ENCODE results near the gene MYLK4.
A peak's percentile ranks its signal among the peaks of the same experiment; 100 is the strongest.

MYLK4 gene

DNA sequence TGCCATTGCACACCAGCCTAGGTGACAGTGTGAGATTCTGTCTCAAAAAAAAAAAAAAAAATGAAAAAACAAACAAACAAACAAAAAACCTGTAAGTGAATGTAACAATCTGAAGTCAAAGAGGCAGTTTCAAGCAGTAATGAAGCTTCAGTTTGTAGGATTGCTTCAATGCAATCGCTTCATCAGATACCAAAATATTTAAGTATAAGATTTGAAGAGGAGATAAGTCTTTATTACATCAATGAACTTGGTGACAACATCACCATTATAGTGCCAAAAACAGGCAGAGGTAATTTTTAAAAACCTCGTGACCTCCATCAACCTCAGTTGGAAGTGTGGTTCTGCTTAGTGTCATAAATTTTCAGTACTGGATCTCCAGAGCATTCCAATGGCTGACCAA is 74.7 kb downstream of the MYLK4 start:
- Histone ChIP-seq H4K20me1 (ENCODE audit: insufficient read depth, low read length, poor library complexity, severe bottlenecking) (no peaks in the 10 kb centered on the region), H3K9me2 (replicated peaks; ENCODE audit: low read depth, low read length) (no peaks in the 10 kb centered on the region), H3K4me3 (ENCODE audit: low read length, poor library complexity, severe bottlenecking) (no peak overlapping the region), H2AFZ (ENCODE audit: low read length) (no peak overlapping the region), H3K79me2 (ENCODE audit: insufficient read depth, low read length) (no peaks in the 10 kb centered on the region), H3K4me2 (ENCODE audit: low read depth, low read length, poor library complexity, severe bottlenecking) (no peak overlapping the region), H3K4me1 (ENCODE audit: insufficient read depth, low read length, poor library complexity, severe bottlenecking) (no peaks in the 10 kb centered on the region), H3K36me3 (ENCODE audit: insufficient read depth, low read length) (no peaks in the 10 kb centered on the region), H3K9ac (ENCODE audit: low read depth, low read length, poor library complexity, severe bottlenecking) (no peak overlapping the region), H3K27me3 (ENCODE audit: insufficient read depth, low read length, poor library complexity, severe bottlenecking) (no peaks in the 10 kb centered on the region), H3K9me3 (ENCODE audit: insufficient read depth, low read depth, low read length) (no peaks in the 10 kb centered on the region), H3F3A (ENCODE audit: low read depth) (no peaks in the 10 kb centered on the region)
- no peak for TF ChIP-seq EZH2phosphoT487 (IDR thresholded peaks at IDR 0.05; ENCODE audit: borderline replicate concordance)
- TF ChIP-seq, protein P1, sequence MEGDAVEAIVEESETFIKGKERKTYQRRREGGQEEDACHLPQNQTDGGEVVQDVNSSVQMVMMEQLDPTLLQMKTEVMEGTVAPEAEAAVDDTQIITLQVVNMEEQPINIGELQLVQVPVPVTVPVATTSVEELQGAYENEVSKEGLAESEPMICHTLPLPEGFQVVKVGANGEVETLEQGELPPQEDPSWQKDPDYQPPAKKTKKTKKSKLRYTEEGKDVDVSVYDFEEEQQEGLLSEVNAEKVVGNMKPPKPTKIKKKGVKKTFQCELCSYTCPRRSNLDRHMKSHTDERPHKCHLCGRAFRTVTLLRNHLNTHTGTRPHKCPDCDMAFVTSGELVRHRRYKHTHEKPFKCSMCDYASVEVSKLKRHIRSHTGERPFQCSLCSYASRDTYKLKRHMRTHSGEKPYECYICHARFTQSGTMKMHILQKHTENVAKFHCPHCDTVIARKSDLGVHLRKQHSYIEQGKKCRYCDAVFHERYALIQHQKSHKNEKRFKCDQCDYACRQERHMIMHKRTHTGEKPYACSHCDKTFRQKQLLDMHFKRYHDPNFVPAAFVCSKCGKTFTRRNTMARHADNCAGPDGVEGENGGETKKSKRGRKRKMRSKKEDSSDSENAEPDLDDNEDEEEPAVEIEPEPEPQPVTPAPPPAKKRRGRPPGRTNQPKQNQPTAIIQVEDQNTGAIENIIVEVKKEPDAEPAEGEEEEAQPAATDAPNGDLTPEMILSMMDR (conservative IDR thresholded peaks at IDR 0.05; ENCODE audit: low read length): no peak

DNA sequence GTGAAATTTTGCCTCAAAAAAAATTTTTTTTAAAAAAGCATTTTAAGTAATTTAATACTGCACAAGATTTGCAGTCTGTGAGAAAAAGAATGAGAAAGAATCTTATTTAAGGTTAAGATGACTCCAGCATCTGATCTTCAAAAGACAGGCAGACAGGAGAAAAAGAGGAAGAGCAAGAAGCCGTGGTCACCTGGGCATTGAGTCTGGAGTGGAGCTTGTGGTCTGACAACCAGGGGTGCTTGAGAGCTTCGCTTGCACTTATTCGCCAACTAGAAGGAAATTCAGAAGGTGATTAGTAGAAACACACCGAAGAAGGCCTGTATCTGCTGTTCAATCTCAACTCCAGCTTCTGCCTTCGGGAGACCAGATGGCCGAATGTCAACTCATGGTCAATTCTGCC is 75.9 kb downstream of the MYLK4 start:
- TF ChIP-seq, protein P1 (conservative IDR thresholded peaks at IDR 0.05; ENCODE audit: low read length): no peak
- no peak for TF ChIP-seq EZH2phosphoT487 (IDR thresholded peaks at IDR 0.05; ENCODE audit: borderline replicate concordance)
- no peaks in the 10 kb centered on the region for H3K27me3 ChIP-seq (ENCODE audit: insufficient read depth, low read length, poor library complexity, severe bottlenecking)
- H3K36me3 ChIP-seq (ENCODE audit: insufficient read depth, low read length): no peaks in the 10 kb centered on the region
- no peak overlapping the region for H3K9ac ChIP-seq (ENCODE audit: low read depth, low read length, poor library complexity, severe bottlenecking)
- H2AFZ ChIP-seq (ENCODE audit: low read length): no peak overlapping the region
- H3K4me1 ChIP-seq (ENCODE audit: insufficient read depth, low read length, poor library complexity, severe bottlenecking): no peaks in the 10 kb centered on the region
- no peaks in the 10 kb centered on the region for H3K9me2 ChIP-seq (replicated peaks; ENCODE audit: low read depth, low read length)
- no peaks in the 10 kb centered on the region for H3F3A ChIP-seq (ENCODE audit: low read depth)
- no peaks in the 10 kb centered on the region for H4K20me1 ChIP-seq (ENCODE audit: insufficient read depth, low read length, poor library complexity, severe bottlenecking)
- no peaks in the 10 kb centered on the region for H3K9me3 ChIP-seq (ENCODE audit: insufficient read depth, low read depth, low read length)
- no peak overlapping the region for H3K4me2 ChIP-seq (ENCODE audit: low read depth, low read length, poor library complexity, severe bottlenecking)
- no peak overlapping the region for H3K4me3 ChIP-seq (ENCODE audit: low read length, poor library complexity, severe bottlenecking)
- no peaks in the 10 kb centered on the region for H3K79me2 ChIP-seq (ENCODE audit: insufficient read depth, low read length)

DNA sequence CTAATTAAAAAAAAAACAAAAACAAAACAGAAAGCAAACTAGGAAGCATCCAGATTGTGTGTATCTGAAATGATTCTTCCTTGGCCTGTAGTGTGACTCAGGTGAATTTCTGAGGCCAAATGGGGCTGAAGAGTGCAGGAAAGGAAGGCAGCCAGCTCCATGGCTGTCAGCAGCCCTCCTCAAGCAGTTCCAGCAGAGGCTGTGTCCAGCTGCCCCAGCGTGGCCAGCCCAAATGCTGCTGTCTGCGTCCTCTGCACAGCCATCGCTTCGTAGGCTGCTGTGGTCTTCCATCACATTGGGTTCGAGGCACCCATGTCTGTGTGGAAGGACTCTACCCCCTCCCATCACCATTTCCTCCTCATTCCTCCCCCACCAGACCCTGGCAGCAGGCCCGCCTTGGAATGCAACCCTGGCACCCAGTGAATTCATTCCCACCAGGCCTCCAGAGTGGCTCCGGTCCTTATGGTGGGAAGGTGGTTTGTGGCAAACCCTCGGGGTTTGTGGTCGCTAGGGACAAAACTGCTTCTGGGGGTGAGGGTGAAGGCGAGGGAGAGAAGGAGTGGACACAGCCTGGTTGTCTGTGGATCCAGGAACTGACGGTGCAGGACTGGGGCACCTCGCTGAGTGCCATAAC is 81.5 kb downstream of the MYLK4 start:
- Histone ChIP-seq H3K4me3 (ENCODE audit: low read length, poor library complexity, severe bottlenecking) (no peak overlapping the region), H3K27me3 (ENCODE audit: insufficient read depth, low read length, poor library complexity, severe bottlenecking) (no peaks in the 10 kb centered on the region), H3K9me2 (replicated peaks; ENCODE audit: low read depth, low read length) (no peaks in the 10 kb centered on the region)

More for the DNA sequence above, 81.5 kb downstream of the MYLK4 start:
- Histone ChIP-seq H3K79me2 (ENCODE audit: insufficient read depth, low read length) (no peaks in the 10 kb centered on the region), H3K9me3 (ENCODE audit: insufficient read depth, low read depth, low read length) (no peaks in the 10 kb centered on the region), H3K4me1 (ENCODE audit: insufficient read depth, low read length, poor library complexity, severe bottlenecking) (peaks cover 4% of the 10 kb centered on the region), H3K9ac (ENCODE audit: low read depth, low read length, poor library complexity, severe bottlenecking) (no peak overlapping the region), H3K4me2 (ENCODE audit: low read depth, low read length, poor library complexity, severe bottlenecking) (no peak overlapping the region), H3K36me3 (ENCODE audit: insufficient read depth, low read length) (no peaks in the 10 kb centered on the region), H4K20me1 (ENCODE audit: insufficient read depth, low read length, poor library complexity, severe bottlenecking) (no peaks in the 10 kb centered on the region), H3F3A (ENCODE audit: low read depth) (no peaks in the 10 kb centered on the region), H2AFZ (ENCODE audit: low read length) (peak overlapping the region; percentile 29; the same call in 1 of the 2 replicates)
- no peak for TF ChIP-seq EZH2phosphoT487 (IDR thresholded peaks at IDR 0.05; ENCODE audit: borderline replicate concordance)
- TF ChIP-seq, protein P1 (conservative IDR thresholded peaks at IDR 0.05; ENCODE audit: low read length): no peak

All from Loucy (cell line).